HG02852 (cell line): Measurements from ENCODE around the gene ARPC2.
A peak's percentile ranks its signal among the peaks of the same experiment; 100 is the strongest.
"Not testable (repeated sequence)": the region's sequence is repeated elsewhere in the genome, so short reads cannot be mapped to it uniquely, and the experiment has no call there.

Experiments
- ATAC-seq: cut with Tn5 transposase; IDR thresholded peaks from one replicate; pipeline ENCODE4 v1.9.1; 2021; ENCODE audit warnings: mild to moderate bottlenecking, moderate library complexity; ENCODE audit not compliant: unreplicated experiment

Gene ARPC2

GRCh38 chr2:218269900-218270720, 53.1 kb downstream of the ARPC2 start, which contains the start of the genes AAMP and PNKD:
Gene AAMP (minus strand): TSS chr2:218270137. CDS start chr2:218270086, 51 bp downstream.
Gene PNKD (plus strand): TSS chr2:218270519. CDS start chr2:218270536, 17 bp downstream.
- peak; percentile 89 for ATAC-seq

- ATAC-seq, result no peak
Measured at GRCh38 chr2:218270721-218271486, 53.9 kb downstream of the ARPC2 start.

DNA sequence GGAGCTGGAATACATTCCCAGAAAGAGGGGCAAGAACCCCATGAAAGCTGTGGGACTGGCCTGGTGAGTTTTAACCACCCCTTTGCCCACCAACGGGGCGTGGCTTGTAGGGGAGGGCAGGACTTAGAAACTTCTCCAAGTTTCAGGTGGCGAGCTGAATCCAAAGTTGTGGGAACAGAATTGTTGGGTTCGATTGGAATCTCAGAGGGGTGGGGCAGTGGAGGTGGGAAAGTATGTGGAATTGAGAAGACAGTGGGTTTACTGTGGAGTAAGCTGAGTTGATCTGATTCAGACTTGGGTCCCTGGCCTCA, 54.5 kb downstream of the ARPC2 start:
- no peak for ATAC-seq

DNA sequence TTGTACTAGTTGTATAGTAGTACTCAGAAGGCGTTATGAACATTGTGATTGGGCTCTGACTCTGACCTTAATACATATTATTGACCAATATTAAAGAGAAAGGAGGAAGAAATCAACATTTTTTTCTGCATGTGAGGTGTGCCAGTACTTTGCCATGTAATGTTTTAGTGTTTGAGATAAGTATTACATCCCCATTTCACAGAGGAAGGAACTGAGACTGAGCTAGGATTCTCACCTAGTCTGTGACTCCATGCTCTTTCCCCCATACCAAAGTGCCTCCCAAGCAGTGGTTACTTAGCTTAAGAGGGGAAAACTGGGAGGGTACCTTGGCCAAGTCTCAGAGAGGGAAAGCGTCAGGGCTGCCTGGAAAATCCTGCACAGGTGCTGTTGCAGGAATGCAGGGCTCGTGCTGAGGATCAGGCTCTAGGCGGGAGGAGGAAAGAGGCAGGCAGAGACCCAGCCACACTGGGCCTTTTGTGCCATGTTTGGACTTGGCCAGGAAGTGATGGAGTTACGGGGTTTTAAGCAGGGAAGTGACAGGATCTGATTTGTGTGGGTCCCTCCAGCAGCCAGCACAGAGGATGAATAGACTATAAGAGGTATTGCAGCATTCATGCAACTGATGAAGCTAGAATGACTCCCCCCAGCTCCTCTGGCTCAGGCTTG, 55.0 kb downstream of the ARPC2 start:
- no peak for ATAC-seq

GRCh38 chr2:218272531-218273212, 55.7 kb downstream of the ARPC2 start:
- ATAC-seq, result no peak

- ATAC-seq, result not testable (repeated sequence)
Measured at GRCh38 chr2:218273214-218273907, 56.4 kb downstream of the ARPC2 start.

DNA sequence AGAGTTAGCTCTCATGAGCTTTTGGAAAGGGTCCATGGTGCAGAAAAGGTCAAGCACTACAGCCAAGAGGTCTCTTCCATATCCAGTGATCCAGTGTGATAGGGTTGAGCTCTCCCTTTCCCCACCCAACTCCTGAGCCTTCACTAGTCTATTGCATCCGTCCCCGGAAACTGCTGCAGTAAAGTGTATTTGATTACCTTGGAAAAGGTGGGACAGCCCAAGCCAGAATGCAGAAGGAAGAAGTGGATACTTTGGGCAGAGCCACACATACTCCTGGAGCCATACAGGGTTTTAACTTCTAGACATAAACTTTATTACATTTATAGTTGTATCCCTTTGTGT, 56.9 kb downstream of the ARPC2 start:
- no peak for ATAC-seq

GRCh38 chr2:218274586-218274985, 57.6 kb downstream of the ARPC2 start:
- no peak for ATAC-seq

DNA sequence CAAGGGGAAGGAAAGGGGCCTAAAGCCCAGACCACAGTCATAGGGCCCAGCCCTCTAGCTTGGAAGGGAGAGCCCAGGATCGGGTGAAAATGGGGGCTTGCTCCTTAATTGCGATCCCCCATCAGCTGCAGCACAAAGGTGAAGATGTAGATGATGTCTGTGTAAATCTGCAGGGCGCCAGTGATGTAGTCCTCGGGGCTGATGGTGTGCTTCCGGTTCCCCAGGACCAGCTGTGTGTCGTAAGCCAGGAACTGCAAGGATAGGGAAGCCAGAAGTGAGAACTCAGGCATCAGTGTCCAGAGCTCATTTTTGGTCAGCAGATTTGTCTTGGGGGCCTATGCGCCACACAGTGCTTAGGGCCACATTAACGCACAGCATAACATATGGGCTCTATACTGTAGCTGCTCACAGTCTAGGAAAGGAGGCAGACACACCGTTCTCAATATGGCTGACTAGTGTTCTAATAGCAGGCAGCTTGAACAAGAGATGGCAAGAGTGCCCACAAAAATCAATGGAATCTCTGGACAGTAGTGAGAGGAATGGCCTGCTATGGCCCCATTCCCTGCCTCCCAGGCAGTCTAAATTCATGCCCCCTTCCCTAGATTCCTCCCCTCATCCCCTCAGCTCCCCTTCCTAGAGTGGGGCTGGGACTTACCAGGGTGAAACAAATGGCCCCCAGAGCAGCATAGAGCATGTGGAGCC, 58.5 kb downstream of the ARPC2 start:
- ATAC-seq, result no peak

- no peak for ATAC-seq
Measured at GRCh38 chr2:218276986-218277755, 60.2 kb downstream of the ARPC2 start.

DNA sequence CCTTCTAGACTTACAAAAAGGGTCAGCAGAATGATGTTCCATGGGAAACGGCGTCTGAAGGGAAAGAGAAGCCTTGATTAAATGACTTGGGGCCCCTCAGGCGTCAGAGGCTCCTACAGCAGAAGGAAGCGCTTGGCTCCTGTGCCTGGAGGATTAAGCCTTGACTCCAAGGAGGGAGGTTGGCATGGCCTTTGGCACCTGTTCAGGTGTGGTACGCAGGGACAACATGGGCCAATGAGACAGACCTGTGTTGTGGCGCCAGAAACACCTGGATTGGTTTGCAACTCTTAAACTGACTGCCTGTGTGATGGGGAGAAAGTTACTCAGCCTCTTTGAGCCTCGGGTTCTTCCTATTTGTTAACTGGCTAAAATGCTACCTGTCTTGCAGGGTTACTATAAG, 60.9 kb downstream of the ARPC2 start:
- no peak for ATAC-seq

GRCh38 chr2:218278531-218279360, 61.8 kb downstream of the ARPC2 start:
- ATAC-seq, result no peak

- ATAC-seq, result no peak
Measured at GRCh38 chr2:218280260-218280870, 63.4 kb downstream of the ARPC2 start.

GRCh38 chr2:218281449-218281848, 64.5 kb downstream of the ARPC2 start:
- no peak for ATAC-seq

- ATAC-seq, result no peak
Measured at GRCh38 chr2:218282173-218282991, 65.4 kb downstream of the ARPC2 start.

- ATAC-seq, result peak; percentile 57
Measured at GRCh38 chr2:218284106-218284811, 67.3 kb downstream of the ARPC2 start.
